ENCODE results near the gene EIF2S2.

Gene EIF2S2

DNA sequence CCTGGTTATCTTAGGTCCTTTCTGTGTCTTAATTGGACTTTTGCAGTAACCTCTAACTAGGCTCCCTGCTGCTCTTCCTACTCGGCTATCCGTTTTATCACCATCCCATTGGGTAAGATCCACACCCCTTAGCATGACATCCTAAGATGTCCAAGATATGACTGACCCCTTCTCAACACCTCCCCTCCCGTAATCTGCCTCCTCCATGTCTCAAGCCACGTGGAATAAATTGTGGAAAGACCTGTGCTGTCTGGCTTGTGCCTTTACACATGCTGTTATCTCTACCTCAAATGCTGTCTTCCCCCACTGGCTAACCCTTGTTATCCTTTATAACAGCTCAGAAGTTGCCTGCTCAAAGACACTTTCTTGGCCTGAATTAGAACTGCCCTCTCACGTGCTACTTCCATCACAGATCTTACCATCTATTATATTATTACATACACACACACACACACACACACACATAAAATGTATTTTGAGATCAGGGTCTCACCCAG is 26.5 kb downstream of the EIF2S2 start:
- no peak for DNase-seq

DNA sequence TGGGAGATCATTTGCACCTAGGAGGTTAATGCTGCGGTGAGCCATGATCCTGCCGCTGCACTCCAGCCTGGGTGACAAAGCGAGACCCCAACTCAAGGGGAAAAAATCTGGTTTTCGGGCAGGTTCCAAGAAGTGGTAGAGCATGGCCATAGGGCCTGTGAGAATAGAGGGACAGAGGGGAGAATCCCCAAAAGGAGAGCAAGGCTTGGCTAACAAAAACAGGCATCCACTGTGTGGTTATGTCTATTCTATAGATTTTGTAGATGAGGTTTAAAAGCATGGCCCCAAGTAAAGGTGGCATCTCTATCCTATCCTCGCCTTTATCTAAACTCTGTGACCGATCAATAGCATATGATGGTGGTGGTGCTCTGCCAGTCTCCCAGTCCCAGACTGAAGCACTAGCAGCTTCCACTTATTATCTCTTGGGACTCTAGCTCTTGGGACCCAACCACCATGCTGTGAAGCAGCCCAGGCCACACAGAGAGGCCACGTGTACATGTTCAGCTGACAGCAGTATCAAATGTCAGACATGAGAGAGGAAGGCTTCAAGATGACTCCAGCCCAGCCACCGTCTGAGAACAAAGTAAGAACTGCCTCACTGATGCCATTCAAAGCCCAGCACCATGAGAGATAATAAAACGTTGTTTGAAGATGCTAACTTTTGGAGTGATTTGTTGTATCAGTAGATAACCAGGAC is 27.7 kb downstream of the EIF2S2 start:
- DNase-seq: no peak

DNA sequence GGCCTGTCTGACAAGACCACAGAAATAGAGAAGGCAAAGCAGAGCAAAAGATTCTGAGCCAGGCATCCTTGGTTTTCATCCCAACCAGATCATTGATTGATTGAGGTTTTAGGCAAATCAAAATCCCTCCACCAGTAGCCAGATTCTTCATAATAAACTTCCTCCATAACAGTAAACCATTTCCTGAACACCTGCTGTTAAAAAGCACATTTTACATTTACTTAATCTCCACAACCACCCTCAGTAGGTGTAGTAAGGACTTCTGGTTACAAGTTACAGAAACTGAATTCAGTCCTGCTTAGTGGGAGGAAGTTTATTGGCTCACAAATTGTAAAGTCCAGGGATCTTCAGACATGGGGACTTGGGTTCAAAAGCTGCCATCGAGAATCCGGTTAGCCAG is 28.3 kb downstream of the EIF2S2 start:
- no peak for DNase-seq

DNA sequence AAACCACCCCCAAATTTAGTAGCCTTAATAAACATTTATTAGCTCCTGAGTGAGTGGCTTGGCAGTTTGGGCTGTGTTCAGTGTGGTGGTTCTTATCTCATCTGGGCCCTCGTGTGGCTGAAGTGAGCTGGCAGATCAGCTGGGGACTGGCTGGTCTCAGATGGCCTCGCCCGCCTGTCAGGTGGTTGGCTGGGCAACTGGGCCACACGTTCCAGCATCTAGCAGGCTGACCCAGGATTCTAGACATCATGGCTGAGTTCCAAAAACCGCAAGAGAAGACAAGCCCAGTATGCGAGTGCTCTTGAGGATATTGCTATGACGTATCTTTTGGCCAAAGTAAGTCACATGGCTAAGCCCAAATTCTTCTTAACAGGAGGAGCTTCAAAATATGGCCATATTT is 28.9 kb downstream of the EIF2S2 start:
- no peak for DNase-seq

DNA sequence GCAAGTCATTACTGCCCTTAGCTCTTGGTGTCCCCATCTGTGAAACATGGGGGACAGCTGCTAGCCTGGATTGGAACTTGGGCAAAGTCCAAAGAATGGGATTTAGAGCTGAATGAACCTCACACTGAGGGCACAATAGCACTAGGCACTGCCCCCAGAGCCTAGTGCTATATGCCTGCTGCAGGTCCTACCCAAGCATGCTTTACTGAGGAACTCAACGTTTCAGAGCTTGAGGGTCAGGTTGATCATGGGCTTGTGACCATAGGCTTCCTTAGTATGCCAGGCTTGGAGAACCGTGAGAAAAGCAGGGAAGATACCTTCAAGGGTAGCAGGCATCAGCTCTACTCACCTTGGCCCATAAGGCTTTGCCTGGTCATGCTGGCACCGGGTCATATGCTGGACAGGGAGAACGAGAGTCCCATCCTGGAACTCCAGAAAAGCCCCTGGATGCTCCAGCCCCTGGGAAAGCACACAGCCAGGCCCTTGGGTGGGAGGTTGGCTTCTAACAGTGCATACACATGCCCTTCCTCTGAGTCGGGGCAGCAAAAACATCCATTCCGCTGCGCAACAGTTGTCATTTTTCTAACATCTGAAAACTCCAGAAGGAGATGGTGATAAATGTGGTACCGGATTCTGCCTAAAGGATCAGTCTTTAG is 29.7 kb downstream of the EIF2S2 start:
- DNase-seq: no peak

DNA sequence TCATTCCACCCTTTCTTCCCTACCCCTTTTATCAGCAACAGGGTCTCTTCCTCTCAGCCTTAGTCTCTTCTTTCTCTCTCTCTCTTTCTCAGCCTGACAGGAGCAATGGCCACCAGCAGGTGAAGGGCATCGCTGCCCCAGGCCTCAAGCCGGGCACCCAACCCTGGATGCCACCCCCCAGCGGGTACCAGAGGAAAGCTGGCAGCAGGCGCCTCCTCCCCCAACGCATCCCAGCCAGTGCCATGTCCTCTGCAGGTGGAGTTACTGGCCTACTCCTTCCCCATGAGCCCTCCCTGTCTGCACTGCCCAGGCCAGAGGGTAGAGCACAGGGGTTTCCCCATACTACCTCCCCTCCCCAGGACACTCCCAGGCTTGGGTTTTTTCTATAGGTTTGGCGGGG is 32.2 kb downstream of the EIF2S2 start:
- no peak for DNase-seq

DNA sequence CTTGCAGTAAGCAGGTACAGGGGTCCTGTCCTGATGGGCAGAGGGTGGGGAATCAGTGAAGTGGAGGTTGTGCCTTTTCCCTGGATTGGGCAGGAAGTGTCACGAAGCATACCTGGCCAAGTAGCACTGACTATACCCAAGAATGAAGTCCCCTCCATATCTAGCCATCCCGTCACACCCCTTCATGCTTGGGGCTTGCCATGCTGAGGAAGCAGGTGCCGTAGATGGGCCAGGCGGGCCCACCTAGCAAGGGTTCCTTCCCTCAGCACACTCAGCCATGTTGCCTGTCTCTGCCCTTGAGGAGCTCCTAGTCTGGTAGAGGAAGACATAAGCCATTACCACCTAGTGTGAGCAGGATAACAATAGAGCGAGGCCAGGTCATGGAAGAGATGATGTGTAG is 33.5 kb downstream of the EIF2S2 start:
- DNase-seq: no peak

DNA sequence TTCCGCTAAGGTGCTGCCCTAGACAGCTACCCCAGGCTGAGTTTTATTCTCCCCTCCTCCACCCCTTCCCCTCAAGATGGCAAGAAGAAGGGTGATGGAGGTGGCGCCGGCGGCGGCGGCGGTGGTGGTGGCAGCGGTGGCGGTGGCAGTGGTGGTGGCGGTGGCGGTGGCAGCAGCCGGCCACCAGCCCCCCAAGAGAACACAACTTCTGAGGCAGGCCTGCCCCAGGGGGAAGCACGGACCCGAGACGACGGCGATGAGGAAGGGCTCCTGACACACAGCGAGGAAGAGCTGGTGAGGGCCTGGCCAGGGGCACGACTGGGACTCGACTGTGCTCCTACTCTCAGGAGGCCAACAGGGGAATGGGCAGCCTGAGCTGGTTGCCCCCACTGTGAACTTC is 35.1 kb downstream of the EIF2S2 start:
- no peak for DNase-seq

DNA sequence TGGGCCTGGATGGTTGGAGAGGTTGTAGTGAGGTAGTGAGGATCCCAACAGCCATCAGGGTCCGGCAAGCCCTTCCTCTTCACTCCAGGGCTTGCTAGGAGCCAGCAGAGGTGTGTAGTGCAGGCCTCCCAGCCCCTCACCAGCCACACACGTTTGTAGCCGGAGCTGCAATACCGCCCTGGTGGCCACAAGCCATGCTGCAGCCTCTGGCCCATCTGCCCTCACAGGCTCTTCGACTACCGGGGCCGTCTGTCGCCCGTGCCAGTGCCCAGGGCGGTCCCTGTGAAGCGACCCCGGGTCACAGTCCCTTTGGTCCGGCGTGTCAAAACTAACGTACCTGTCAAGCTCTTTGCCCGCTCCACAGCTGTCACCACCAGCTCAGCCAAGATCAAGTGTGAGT is 36.4 kb downstream of the EIF2S2 start:
- no peak for DNase-seq

DNA sequence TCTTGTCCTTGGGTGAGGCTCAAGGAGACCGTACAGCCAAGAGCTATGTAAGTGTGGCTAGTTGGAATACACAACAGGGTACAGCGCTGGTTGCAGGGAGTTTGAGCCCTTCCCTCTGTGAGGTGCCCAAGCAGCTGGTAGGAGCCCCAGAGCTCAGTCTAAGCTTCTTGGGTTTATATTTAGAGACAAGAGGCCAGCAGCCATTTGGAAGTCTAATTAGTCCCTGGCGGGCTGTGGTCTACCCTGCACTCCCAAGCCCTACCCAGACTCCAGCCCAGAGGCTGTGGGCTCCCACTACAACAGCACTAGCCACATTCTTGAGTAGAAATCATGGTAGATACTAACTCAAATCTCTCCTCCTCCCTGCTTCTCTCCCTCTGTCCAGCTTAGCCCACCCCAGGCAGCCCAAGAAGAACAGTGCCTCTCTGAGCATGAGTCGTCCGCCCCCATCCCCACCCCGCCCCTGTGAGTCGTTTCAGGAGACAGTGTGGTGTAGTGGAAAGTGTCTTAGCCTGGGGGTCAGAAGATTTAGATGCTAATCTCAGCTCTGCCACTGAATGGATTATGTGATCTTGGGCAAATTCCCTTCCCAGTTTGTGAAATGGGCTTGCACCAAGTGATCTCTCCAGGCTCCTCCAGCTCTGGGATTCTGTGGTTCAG is 37.8 kb downstream of the EIF2S2 start:
- no peak for DNase-seq

DNA sequence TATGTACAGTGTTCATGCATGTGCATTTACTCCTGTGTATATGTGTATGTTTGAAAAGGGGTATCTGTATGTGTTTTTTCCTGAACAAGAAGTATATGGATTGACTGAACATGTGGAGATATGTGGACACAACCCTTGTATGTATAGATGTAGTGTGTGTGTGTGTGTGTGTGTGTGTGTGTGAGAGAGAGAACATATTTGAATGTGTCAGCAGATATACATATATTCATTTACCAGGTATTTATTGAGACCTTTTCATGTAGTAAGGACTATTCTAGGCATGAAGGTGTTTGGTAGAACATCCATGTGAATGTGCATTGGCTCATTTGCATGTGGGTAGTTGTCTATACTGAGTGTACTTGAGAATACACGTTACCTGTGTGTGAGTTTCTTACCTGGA is 39.3 kb downstream of the EIF2S2 start:
- DNase-seq: no peak

DNA sequence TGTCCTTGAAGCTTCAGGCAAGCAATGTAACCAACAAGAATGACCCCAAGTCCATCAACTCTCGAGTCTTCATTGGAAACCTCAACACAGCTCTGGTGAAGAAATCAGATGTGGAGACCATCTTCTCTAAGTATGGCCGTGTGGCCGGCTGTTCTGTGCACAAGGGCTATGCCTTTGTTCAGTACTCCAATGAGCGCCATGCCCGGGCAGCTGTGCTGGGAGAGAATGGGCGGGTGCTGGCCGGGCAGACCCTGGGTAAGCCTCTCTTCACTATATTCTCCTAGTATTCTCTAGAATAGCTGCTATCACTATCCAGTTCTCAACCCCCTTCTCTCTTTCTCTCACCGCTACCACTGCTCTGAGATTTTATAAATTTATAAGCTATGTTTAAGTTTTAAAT is 40.0 kb downstream of the EIF2S2 start:
- DNase-seq: no peak

DNA sequence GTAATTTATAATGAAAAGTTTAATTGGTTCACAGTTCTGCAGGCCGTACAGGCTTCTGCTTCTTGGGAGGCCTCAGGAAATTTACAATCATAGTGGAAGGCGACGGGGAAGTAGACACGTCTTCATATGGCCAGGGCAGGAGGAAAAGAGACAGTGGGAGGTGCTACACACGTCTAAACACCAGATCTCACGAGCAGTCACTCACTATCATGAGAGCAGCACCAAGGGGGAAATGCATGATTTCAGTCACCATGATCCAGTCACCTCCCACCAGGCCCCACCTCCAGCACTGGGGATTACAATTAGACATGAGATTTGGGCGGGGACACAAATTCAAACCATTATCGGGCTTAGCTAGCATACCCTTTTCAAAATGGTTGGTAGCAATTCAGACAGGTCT is 41.2 kb downstream of the EIF2S2 start:
- DNase-seq: no peak

DNA sequence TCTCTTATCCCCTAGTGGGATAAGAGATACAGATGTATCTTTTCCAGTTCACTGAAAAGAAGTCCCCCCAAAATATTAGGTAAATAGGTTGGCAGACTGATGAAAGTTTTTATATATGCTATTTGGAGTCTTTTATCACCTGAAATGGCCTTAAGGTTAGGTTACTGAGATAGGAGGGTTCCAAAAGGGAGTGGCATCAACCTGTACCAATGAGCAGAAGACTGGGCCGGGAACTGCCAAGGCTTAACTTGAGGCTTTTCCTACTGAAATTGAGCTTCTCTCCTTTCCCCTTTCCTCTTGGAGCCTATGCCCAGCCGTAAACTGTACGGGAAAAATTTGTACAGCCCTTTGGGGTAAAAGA is 42.0 kb downstream of the EIF2S2 start:
- no peak for DNase-seq

DNA sequence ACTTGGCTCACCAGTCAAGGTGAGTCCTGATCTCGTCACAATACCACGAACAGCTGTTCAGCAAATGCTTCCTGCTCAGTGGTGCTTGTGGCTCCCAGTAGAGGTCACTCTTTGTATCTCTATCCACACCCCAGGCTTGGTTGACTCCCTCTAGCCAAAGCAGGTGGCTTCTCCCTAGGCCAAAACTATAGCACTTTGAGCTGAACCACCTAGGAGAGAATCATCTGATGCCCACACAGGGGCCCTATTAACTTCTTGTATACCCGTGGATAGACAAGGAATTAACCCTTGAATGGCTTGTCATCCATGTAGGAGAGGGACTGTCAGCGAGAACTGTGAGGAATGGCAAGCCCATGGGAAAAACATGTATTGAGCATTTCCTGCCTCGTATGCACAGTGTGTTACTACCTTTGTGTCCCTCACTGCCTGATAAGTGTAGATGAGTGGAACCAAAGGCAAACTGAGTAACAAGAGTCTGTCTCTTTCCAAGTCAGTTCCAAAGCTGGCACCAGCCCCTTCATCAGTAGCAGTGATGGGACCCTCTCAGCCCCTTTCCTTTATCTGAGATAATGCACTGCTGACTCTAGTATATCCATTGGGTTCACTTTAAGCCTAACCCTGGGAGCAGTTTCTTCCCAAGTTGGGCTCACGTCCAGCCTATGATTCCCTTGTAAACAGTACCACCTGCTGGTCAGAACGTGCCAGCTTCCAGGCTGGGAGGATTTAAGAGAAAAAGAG is 42.5 kb downstream of the EIF2S2 start:
- DNase-seq: peak; percentile 72

DNA sequence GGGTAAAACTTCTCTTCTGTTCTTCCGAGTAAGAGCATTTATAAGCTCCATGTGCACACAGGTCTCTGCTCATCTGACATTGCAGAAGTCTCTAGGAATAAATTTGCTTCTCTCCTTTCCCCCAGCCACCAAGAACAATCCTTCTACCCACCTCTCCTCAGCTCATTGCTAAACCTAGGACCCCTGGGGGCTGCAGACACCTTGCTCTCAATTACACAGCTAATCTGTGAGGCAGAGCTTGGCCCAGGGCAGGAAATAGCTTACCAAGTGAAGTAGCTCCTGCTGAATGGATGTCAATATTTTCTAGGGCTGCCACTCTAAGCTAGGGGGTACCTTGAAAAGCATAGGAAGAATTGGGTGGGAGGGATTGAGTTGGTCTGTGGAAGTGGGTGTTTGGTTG is 44.0 kb downstream of the EIF2S2 start:
- DNase-seq: no peak

DNA sequence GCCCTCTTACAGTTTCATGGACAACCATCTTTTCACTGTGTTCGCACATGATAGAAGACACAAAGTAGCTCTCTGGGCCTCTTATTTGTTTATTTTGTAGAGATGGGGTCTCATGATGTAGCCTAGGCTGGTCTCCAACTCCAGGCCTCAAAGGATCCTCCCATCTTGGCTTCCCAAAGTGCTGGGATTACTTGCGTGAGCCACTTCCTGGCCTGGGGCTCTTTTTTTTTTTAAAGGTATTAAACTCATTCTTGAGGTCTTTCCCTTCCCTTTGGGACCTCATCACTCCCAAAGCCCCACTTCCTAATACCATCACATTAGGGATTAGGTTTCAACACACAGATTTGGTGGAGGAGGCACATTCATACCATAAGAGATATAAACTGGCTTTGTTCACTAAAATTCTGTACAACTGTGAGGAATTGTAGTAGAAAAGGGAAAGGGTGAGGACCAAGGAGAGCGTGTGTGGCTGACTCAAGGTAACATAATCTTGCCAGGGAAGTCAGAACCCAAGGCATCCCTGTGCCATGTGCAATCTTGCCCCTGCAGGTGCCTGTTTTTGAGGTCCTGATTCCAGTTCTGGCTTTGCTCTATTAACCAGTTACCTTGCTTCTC is 45.5 kb downstream of the EIF2S2 start:
- DNase-seq: no peak

DNA sequence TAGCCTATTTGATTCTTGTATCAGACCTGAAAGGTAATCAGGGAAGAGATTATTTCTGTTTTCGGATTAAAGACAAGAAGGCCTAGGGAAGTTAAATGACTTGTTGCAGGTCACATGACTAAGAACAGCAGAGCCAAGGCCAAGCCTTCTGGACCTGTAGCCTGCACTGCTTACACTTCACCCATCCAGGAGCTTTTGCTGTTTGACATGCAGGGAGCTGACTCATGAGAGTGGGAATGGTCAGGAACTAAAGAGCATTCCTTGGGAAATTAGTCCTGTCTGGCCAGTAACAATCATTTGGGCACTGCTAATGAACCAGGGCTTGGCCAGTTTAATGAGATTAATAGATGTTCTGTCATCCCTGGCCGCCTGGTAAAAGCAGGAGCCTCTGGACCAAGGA is 46.8 kb downstream of the EIF2S2 start:
- no peak for DNase-seq

DNA sequence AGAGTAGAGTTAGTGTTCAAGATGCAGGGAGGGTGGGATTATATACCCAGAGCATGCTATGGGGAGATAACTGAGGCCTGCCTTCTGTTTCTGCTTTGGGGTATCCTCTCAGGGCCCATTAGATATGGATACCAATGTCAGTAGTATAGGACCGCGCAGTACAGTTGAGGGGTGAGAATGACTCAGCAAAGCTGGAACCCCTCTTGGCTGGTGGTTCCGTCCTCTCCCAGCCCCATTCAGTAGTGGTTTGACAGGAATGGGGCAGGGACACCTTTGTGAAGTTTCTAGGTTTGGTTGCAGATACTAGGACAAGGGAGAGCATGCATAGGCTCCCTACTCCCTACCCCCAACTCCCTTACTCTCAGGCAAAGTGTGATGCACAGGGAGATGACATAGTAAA is 47.8 kb downstream of the EIF2S2 start:
- DNase-seq: no peak

DNA sequence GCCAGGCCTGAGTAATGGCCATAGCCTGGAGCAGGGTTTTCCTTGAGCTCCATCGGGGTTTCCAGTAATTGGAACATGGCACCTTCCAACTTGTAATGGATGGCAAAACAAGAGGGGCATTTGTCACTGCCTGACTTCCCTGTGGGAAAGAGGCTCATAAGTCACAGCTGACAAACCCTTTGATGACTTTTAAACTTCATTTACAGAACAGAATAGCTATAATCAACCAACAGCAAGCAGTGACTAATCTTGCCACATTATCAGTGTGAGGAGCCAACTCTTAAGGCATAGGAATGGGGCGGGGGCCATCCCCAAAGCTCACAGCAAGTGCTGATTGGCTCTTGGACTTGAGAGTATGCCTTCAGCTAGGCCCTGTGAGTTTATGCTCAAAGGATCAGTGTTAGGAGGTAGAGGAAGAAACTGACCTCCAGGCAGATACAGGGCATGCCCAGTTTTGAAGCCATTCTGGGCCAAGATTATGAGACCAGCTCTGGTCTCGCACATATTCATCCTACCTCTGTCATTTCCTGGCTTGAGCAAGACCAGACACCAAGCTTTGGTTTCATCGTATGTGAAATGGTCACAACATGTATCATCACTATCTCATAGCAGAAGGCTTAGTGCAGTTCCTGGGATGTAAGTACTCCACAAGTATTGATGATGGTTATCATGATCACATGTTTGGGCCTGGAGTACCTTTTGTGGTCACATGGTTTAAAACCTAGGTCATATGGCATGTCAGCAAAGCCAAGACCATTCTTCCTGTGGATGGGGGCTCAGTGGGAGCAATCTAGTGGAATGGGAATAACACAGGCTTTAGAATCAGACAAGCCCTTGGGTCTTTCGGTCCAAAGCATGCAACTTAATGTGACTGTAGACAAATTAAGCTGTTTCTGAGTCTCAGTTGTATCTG is 49.2 kb downstream of the EIF2S2 start:
- no peak for DNase-seq

DNA sequence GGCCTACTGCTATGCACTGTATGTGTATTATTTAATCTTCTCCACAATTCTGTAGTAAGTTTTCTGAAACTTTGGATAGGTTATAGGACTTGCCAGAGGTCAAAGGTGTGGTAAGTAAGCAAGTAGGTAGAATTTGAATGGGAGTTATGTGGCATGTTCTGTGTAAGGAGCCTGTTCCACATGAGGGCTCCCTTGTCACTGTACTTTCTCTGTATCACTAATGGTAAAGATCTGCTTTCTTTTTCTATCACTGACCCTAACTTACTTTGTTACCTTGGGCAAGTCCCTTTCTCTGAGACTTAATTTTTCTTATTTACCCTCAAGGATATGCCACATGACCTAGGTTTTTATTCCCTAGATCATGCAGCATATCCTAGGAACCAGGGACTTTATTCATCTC is 50.3 kb downstream of the EIF2S2 start:
- no peak for DNase-seq

DNA sequence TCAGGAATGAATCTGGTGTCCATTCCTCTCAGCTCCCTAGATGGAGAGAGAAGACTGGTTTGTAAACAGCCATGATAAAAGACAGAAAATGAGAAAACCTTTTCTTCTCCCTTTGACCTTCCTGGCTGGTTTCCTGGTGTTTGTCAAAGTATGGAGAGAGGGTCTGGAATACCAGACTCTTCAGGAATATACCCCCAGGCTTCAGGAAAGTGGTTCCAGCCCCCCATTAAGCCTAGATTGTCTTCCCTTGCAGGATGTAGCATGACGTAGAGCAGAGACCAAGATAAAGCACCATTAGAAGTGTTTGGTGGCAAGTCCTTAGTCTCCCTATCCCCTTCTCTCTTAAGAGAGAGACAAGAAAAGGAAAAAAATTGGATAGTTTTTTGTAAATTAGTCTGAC is 51.1 kb downstream of the EIF2S2 start:
- no peak for DNase-seq

All from NCI-H510A (cell line).